Measurements from ENCODE around the gene DNAAF6.

The DNAAF6 gene

DNA sequence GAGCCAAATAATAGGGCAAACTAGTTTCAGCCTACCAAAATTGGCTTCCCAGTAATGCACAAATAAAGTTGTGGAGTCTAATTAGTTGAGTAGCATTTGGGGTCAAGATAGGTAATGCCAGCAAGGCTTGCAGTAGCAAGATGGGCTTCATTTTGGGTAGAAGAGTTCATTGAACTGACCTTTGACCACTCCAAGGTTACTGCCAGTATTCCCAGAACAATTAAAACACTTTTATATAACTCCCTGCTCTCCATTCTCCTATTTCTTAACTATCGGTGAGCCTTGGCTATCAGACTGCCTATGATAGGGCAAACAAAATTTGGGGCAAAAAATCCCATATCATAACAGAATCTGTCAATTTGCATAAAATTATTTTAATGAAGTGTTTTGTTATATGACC lies 7.1 kb downstream of the DNAAF6 start:
- Histone ChIP-seq H3K9me3 (no peaks in the 10 kb centered on the region), H3K27me3 (ENCODE audit: low read depth) (peaks cover 22% of the 10 kb centered on the region), H3K36me3 (replicated peaks) (no peaks in the 10 kb centered on the region), H3K4me1 (no peaks in the 10 kb centered on the region), H3K4me3 (no peak overlapping the region)
- in situ Hi-C loops (cut with MboI; ENCODE audit: low sequenced_read_pairs) = no loop called here
- no peak for DNase-seq (ENCODE audit: low spot score in 2 of 2)

DNA sequence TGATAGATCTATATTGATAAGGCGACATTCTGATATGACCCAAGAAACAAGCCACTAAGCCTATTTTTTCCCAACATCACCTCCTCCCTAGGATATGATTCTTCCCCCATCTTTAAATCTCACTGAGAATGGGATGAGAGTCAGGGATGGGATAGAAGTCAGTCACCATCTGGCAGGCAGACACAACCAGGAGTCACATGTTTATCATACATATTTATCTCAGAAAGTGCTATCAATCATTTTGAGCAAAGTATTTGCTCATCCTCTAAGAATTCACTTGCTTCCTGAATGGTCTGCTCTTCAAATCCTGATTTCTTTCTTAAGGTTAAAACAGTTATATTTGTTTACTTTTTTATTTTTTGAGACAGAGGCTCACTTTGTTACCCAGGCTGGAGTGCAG lies 20.3 kb downstream of the DNAAF6 start:
- in situ Hi-C loops (cut with MboI; ENCODE audit: low sequenced_read_pairs) = no loop called here
- Histone ChIP-seq H3K36me3 (replicated peaks) (no peaks in the 10 kb centered on the region), H3K4me1 (no peaks in the 10 kb centered on the region), H3K4me3 (no peak overlapping the region), H3K9me3 (no peaks in the 10 kb centered on the region), H3K27me3 (ENCODE audit: low read depth) (0 out of 2 replicates have a peak, but pooled peaks cover 2% of the 10 kb centered on the region)
- DNase-seq (ENCODE audit: low spot score in 2 of 2) = no peak

DNA sequence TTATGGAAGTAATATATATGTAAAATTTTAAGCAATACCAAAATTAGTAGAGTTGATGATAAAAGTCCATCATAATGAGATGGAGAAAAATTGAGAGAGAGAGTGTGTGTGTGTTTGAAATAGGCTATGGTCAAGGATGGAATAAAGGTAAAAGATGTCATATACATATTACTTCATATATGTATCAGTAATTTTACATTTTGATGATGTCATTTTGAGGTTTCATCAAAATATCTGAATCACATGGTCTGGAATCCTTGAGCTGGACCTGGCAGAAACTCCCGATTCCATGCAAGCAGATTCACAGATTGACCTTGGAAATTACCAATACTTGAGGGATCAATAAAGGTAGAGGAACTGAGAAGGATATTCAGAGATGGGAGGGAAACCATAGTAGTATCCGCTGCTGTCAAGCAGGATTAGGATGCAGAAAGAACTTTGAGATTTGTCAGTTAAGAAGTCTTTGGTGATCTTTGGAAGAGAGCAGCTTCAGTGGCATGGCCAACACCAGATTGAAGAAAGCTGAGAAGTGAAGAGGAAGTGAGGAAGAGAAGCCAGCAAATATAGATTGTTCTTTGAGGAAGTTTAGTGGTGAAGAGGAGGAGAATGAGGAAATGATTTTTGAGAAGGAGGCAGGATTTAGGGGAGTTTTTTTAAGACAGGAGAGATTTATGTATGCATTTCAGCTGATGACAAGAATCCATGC lies 21.5 kb downstream of the DNAAF6 start:
- Histone ChIP-seq H3K36me3 (replicated peaks) (no peaks in the 10 kb centered on the region), H3K4me3 (no peak overlapping the region), H3K27me3 (ENCODE audit: low read depth) (peaks cover 2% of the 10 kb centered on the region; the same call in 1 of the 2 replicates), H3K4me1 (no peaks in the 10 kb centered on the region), H3K9me3 (no peaks in the 10 kb centered on the region)
- no peak for DNase-seq (ENCODE audit: low spot score in 2 of 2)
- in situ Hi-C loops (cut with MboI; ENCODE audit: low sequenced_read_pairs) = no loop called here

DNA sequence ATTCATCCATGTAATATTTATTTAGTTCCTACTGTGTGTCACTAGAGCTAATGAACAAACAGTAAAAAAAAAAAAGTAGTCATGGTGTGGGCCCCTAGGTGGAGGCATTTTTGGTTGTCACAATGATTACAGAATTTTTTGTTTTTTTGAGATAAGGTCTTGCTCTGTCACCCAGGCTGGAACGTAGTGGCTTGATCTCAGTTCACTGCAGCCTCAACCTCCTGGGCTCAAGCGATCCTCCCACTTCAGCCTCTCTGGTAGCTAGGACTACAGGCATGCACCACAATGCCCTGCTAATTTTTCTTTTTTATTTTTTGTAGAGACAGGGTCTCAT lies 22.0 kb downstream of the DNAAF6 start:
- peaks cover 5% of the 10 kb centered on the region; the same call in 1 of the 2 replicates for H3K27me3 ChIP-seq (ENCODE audit: low read depth)
- no peak overlapping the region for H3K4me3 ChIP-seq
- no peaks in the 10 kb centered on the region for H3K36me3 ChIP-seq (replicated peaks)
- no peaks in the 10 kb centered on the region for H3K9me3 ChIP-seq
- in situ Hi-C loops (cut with MboI; ENCODE audit: low sequenced_read_pairs) = no loop called here
- DNase-seq (ENCODE audit: low spot score in 2 of 2) = no peak
- H3K4me1 ChIP-seq = no peaks in the 10 kb centered on the region

DNA sequence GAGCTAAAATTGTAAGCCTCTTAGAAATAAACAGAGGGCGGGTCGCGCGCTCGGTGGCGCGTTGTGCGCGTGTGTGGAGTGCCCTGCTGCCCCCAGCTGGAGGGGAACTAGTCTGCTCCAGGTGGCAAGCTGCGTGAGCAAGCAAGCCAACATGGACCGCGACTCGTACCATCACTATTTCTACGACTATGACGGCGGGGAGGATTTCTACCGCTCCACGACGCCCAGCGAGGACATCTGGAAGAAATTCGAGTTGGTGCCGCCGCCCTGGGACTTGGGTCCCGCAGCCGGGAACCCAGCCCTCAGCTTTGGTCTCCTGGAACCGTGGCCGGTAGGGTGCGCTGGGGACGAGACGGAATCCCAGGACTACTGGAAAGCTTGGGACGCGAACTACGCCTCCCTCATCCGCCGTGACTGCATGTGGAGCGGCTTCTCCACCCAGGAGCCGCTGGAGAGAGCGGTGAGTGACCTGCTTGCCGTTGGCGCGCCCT lies 66.1 kb downstream of the DNAAF6 start:
- H3K4me3 ChIP-seq = no peak overlapping the region
- H3K4me1 ChIP-seq = no peaks in the 10 kb centered on the region
- in situ Hi-C loops (cut with MboI; ENCODE audit: low sequenced_read_pairs) = no loop called here
- H3K36me3 ChIP-seq (replicated peaks) = no peaks in the 10 kb centered on the region
- DNase-seq (ENCODE audit: low spot score in 2 of 2) = no peak
- peaks cover 3% of the 10 kb centered on the region for H3K27me3 ChIP-seq (ENCODE audit: low read depth)
- no peaks in the 10 kb centered on the region for H3K9me3 ChIP-seq

DNA sequence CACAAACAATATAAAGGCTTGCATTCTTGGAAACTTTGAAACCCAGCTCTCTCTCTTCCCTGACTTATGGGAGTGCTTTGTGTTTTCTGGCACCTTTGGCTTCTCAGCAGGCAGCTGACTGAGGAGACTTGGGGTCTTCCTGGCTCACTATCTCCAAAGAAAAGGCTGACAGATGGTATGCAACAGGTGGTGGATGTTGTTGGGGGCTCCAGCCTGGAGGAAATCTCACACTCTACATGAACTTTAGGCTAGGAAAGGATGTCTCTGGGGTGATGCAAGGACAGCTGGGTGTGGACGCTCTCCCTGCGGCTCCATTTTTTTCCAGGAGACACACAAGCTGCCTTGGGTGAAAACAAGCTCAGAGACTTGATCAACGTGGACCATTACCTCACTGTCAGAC lies 67.4 kb downstream of the DNAAF6 start:
- H3K27me3 ChIP-seq (ENCODE audit: low read depth) = no peaks in the 10 kb centered on the region; the same call in 1 of the 2 replicates
- H3K4me1 ChIP-seq = no peaks in the 10 kb centered on the region
- in situ Hi-C loops (cut with MboI; ENCODE audit: low sequenced_read_pairs) = no loop called here
- no peak overlapping the region for H3K4me3 ChIP-seq
- H3K36me3 ChIP-seq (replicated peaks) = no peaks in the 10 kb centered on the region
- H3K9me3 ChIP-seq = no peaks in the 10 kb centered on the region
- no peak for DNase-seq (ENCODE audit: low spot score in 2 of 2)

DNA sequence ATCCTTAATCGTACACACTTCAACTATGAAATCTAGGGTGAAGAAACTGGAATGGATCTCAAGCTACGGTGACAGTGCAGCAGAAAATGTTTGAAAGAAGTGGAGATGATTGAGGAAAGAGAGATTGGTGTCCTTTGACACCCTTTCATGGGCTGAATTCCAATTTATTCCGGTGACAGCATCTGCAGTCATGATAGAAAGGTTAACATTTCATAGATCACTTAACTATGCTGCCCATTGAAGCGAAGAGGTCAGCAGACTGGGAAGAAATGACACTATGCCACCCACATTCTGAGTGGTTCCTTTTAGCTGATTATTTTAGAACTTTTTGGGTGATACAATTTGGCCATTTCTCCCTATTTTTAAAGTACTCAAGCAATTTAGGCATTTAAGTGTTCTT lies 82.3 kb downstream of the DNAAF6 start:
- H3K4me1 ChIP-seq = no peaks in the 10 kb centered on the region
- no peak for DNase-seq (ENCODE audit: low spot score in 2 of 2)
- in situ Hi-C loops (cut with MboI; ENCODE audit: low sequenced_read_pairs) = no loop called here
- H3K27me3 ChIP-seq (ENCODE audit: low read depth) = 0 out of 2 replicates have a peak, but pooled peaks cover 2% of the 10 kb centered on the region
- no peaks in the 10 kb centered on the region for H3K9me3 ChIP-seq
- H3K36me3 ChIP-seq (replicated peaks) = no peaks in the 10 kb centered on the region
- H3K4me3 ChIP-seq = no peak overlapping the region

DNA sequence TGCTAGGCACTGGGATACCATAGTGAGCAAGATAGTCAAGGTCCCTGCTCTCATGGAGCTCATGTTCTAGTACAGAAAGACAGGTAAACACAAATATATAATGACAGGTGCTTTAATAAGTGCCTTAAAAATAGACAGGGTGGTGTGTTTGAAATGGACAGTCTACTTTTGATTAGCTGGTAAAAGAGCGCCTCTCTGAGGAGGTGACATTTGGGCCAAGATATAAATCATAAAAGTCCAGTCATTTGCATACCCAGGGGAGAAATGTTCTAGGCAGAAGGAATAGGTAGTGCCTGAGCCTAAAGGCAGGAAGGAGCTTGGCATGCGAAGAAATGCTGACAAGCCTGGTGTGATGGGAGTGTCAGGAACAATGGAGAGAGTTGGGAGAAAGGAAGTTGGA lies 83.6 kb downstream of the DNAAF6 start:
- Histone ChIP-seq H3K36me3 (replicated peaks) (no peaks in the 10 kb centered on the region), H3K9me3 (no peaks in the 10 kb centered on the region), H3K27me3 (ENCODE audit: low read depth) (0 out of 2 replicates have a peak, but pooled peaks cover 2% of the 10 kb centered on the region), H3K4me3 (no peak overlapping the region), H3K4me1 (no peaks in the 10 kb centered on the region)
- no peak for DNase-seq (ENCODE audit: low spot score in 2 of 2)
- in situ Hi-C loops (cut with MboI; ENCODE audit: low sequenced_read_pairs) = no loop called here

DNA sequence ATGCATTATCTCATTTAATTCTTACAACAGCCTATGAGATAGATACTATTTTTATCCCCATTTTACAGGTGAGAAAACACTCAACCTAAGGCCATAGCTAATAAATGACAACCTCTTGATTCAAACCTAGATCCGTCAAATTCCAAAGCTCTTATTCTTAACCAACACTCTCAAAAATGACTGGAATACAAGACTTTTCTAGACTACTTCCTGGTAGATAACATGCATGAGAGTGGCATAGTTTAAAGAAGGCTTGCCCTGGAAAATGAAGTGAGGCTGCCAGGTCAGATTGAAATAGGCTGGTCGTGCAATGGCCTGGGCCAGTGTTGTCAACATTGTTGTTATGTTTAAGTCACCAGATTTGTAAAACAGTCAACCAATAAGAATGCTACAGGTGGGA lies 86.6 kb downstream of the DNAAF6 start:
- Histone ChIP-seq H3K4me1 (no peaks in the 10 kb centered on the region), H3K9me3 (no peaks in the 10 kb centered on the region), H3K4me3 (no peak overlapping the region), H3K36me3 (replicated peaks) (no peaks in the 10 kb centered on the region), H3K27me3 (ENCODE audit: low read depth) (0 out of 2 replicates have a peak, but pooled peaks cover 3% of the 10 kb centered on the region)
- DNase-seq (ENCODE audit: low spot score in 2 of 2) = no peak
- in situ Hi-C loops (cut with MboI; ENCODE audit: low sequenced_read_pairs) = no loop called here
